SU-DHL-6 (cell line): ENCODE data around the gene PTPN14.

ENCODE experiments used
- H2AFZ ChIP-seq: fragments of 200-600 bp; sonication (generic); 2 replicates; pipeline ENCODE4 v1.6.1; 2014; ENCODE audit warnings: low read depth, mild to moderate bottlenecking, moderate library complexity, mixed read lengths, antibody characterized with exemption, low read length; ENCODE audit not compliant: severe bottlenecking
- H3F3A ChIP-seq: fragments of 200-600 bp; shearing (Covaris generic); 2 replicates; pipeline ENCODE4 v1.6.0; 2016; ENCODE audit warnings: antibody characterized with exemption, mild to moderate bottlenecking; ENCODE audit not compliant: insufficient read depth
- H3K27ac ChIP-seq: fragments of 200-600 bp; sonication (generic); 2 replicates; pipeline ENCODE4 v1.5.1; 2016; ENCODE audit warnings: low read depth, mild to moderate bottlenecking, low read length, moderate library complexity, mixed read lengths
- H3K27me3 ChIP-seq: fragments of 200-600 bp; sonication (generic), shearing (Covaris generic); 2 replicates; pipeline ENCODE4 v1.6.0; 2014; ENCODE audit warnings: mild to moderate bottlenecking, low read length
- H3K36me3 ChIP-seq: fragments of 200-600 bp; sonication (generic); 2 replicates; pipeline ENCODE4 v1.6.1; 2014; ENCODE audit warnings: mild to moderate bottlenecking, low read length, mixed read lengths
- H3K4me2 ChIP-seq: fragments of 300-600, 200-600 bp; shearing (Covaris generic), sonication (generic); 2 replicates; pipeline ENCODE4 v1.6.0; 2014; ENCODE audit warnings: low read length, low read depth, mild to moderate bottlenecking; ENCODE audit not compliant: poor library complexity, severe bottlenecking
- H3K4me3 ChIP-seq: fragments of 200-600 bp; sonication (generic); 2 replicates; pipeline ENCODE4 v1.5.1; 2014; ENCODE audit warnings: antibody characterized with exemption, low read length, mild to moderate bottlenecking, mixed read lengths; ENCODE audit not compliant: insufficient read depth, poor library complexity, severe bottlenecking
- H3K79me2 ChIP-seq: fragments of 200-600 bp; sonication (generic); 2 replicates; pipeline ENCODE4 v1.6.1; 2014; ENCODE audit warnings: mild to moderate bottlenecking, low read length, moderate library complexity; ENCODE audit not compliant: insufficient read depth
- H3K9ac ChIP-seq: fragments of 200-600 bp; sonication (generic); 2 replicates; pipeline ENCODE4 v1.7.0; 2014; ENCODE audit warnings: mild to moderate bottlenecking, low read length
- H3K9me2 ChIP-seq: fragments of 200-600 bp; sonication (generic); replicated peaks from 2 replicates; pipeline ENCODE4 v1.6.1; 2014; ENCODE audit warnings: low read length; ENCODE audit not compliant: insufficient read depth
- H3K9me3 ChIP-seq: fragments of 200-600 bp; sonication (generic); 2 replicates; pipeline ENCODE4 v1.6.1; 2014; ENCODE audit warnings: low read length, mixed read lengths; ENCODE audit not compliant: insufficient read depth
- H4K20me1 ChIP-seq: fragments of 200-600 bp; sonication (generic); 2 replicates; pipeline ENCODE4 v1.6.1; 2014; ENCODE audit warnings: low read depth, mild to moderate bottlenecking, antibody characterized with exemption, low read length, moderate library complexity, mixed read lengths
- EZH2phosphoT487 ChIP-seq: fragments of 200-600 bp; sonication (generic), shearing (Covaris generic); conservative IDR thresholded peaks from 2 replicates; pipeline ENCODE4 v1.6.1; 2018; ENCODE audit warnings: mild to moderate bottlenecking, antibody characterized with exemption, low read length, moderate library complexity, mixed read lengths
- TF ChIP-seq, protein P1 (sequence below): fragments of 200-600 bp; sonication (generic); IDR thresholded peaks from one replicate; pipeline ENCODE4 v1.5.1; 2017; ENCODE audit warnings: antibody characterized with exemption, mild to moderate bottlenecking, low read length, moderate library complexity; ENCODE audit not compliant: insufficient read depth, poor library complexity, severe bottlenecking

PTPN14 gene

GRCh38 chr1:214367841-214368240 is 183.6 kb downstream of the PTPN14 start:
- Histone ChIP-seq H3K79me2 (no peaks in the 10 kb centered on the region), H3K9me3 (no peaks in the 10 kb centered on the region), H4K20me1 (no peaks in the 10 kb centered on the region), H3K27ac (no peak overlapping the region), H3K36me3 (no peaks in the 10 kb centered on the region), H3K9ac (no peak overlapping the region), H3K9me2 (no peaks in the 10 kb centered on the region), H3K4me2 (no peak overlapping the region), H3K4me3 (no peak overlapping the region), H3F3A (no peaks in the 10 kb centered on the region), H2AFZ (no peak overlapping the region), H3K27me3 (no peaks in the 10 kb centered on the region)
- TF ChIP-seq, protein P1, sequence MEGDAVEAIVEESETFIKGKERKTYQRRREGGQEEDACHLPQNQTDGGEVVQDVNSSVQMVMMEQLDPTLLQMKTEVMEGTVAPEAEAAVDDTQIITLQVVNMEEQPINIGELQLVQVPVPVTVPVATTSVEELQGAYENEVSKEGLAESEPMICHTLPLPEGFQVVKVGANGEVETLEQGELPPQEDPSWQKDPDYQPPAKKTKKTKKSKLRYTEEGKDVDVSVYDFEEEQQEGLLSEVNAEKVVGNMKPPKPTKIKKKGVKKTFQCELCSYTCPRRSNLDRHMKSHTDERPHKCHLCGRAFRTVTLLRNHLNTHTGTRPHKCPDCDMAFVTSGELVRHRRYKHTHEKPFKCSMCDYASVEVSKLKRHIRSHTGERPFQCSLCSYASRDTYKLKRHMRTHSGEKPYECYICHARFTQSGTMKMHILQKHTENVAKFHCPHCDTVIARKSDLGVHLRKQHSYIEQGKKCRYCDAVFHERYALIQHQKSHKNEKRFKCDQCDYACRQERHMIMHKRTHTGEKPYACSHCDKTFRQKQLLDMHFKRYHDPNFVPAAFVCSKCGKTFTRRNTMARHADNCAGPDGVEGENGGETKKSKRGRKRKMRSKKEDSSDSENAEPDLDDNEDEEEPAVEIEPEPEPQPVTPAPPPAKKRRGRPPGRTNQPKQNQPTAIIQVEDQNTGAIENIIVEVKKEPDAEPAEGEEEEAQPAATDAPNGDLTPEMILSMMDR, result no peak
- no peak for TF ChIP-seq EZH2phosphoT487

DNA sequence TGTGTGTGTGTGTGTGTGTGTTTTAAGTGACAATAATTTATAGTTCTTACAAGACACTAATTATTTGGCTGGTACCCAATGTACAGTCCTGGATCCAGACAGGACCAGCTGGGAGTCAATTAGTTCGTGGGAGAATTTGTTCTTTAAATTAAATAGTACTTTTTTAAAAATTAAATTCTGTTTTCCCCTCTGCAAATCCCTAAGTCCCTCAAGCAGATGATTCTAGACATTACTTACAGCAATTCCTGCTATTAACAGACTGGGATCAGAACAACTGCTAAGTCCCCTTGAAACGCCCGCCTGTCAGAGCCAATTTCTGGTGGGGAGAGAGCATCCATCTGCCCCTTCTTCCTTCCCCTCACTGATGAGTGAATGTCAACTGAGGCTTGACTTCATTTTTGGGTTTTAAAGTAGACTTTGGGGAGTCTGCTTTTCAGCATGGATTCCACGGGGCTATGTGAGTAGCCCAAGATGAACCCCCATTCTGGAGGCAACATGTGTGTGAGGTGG is 186.6 kb downstream of the PTPN14 start:
- Histone ChIP-seq H3K4me3 (no peak overlapping the region), H3K9me2 (no peaks in the 10 kb centered on the region), H3K79me2 (no peaks in the 10 kb centered on the region), H3K36me3 (no peaks in the 10 kb centered on the region), H2AFZ (no peak overlapping the region), H3F3A (no peaks in the 10 kb centered on the region), H4K20me1 (no peaks in the 10 kb centered on the region), H3K4me2 (no peak overlapping the region), H3K27ac (no peak overlapping the region), H3K27me3 (no peaks in the 10 kb centered on the region), H3K9me3 (no peaks in the 10 kb centered on the region), H3K9ac (no peak overlapping the region)
- no peak for TF ChIP-seq EZH2phosphoT487
- TF ChIP-seq, protein P1, result no peak

DNA sequence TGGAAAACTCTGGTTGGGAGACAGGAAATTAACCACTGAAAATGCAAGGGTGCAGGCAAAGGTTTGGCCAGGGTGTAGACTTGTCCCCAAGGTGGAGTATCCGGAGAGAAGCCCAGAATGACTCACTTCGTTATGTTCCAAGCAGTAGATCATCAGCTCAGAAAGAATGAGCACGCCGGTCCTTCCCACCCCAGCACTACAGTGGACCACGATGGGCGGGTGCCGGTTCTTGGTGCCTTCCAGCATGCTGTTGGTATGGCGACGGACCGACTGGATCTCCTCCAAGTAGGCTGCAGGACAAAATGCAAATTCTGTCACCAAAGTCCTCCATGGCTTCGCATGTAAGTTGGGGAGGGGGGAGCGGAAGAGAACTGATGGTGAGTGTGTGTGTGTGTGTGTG is 187.0 kb downstream of the PTPN14 start:
- Histone ChIP-seq H3F3A (no peaks in the 10 kb centered on the region), H2AFZ (no peak overlapping the region), H3K9me3 (no peaks in the 10 kb centered on the region), H3K27me3 (no peaks in the 10 kb centered on the region), H3K4me3 (no peak overlapping the region), H3K9me2 (no peaks in the 10 kb centered on the region), H4K20me1 (no peaks in the 10 kb centered on the region), H3K36me3 (no peaks in the 10 kb centered on the region), H3K27ac (no peak overlapping the region), H3K9ac (no peak overlapping the region), H3K79me2 (no peaks in the 10 kb centered on the region), H3K4me2 (no peak overlapping the region)
- TF ChIP-seq, protein P1, result no peak
- no peak for TF ChIP-seq EZH2phosphoT487
